Urothelium cell line (cell line): ENCODE data around the gene NDUFAF8.
"Not testable (repeated sequence)": the region's sequence is repeated elsewhere in the genome, so short reads cannot be mapped to it uniquely, and the experiment has no call there.

Experiments used
- DNase-seq: peaks from one replicate; pipeline ENCODE4 v3.0.0; 2011; ENCODE audit warnings: low spot score, mixed read lengths
- FAIRE-seq: peaks from 2 replicates; lab custom pipeline; 2011; peaks lifted over from hg19 to GRCh38; lab: Jason Lieb, UNC

The NDUFAF8 gene

DNA sequence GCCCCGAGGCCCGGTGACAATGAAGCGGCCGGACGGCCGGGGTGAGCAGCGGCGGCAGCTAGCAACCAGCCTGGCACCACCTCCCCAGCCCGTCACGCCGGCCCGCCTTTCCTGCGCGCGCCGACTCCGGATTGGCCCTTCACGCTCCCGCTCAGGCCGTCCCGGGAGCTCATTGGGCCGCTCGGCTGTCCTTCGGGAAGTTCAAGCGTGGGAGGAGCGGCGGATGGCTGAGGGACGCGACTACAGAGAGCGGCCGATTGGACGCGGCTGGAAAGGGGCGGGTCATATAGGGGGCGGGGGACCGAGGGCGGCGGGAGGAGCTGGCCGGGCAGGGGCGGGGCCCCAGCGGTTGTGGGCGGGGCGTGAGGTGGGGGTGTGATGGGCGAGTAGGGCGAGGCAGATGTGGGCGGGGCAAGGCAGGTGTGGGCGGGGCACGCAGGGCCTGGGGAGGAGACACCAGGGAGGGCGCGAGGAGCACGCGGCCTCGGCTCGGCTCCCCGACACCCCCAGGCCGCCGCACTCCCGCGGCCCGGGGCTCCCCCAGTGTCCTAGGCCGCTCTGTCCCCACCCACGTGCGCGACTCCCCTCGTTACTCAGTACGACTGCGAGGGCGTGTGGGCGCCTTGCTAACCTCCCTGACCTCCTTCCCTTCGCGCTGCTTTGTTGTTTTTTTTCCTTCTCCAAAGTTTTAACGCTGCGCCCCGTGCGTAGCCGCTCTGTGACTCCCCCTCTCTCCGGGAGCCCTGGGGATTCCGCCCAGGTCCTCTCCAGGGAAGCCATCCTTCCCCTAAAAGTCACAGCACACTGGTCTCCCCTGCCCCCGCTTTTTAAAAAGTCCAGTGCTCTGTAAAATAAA is 16.0 kb upstream of the NDUFAF8 start, which contains the start of gene CEP131:
Gene CEP131, minus strand, starts transcription at position 60 of the 856 bp plus-strand sequence. CDS start 2,909 bp downstream, outside the sequence.
- DNase-seq (peak; percentile 100), FAIRE-seq (peak; percentile 99)

DNA sequence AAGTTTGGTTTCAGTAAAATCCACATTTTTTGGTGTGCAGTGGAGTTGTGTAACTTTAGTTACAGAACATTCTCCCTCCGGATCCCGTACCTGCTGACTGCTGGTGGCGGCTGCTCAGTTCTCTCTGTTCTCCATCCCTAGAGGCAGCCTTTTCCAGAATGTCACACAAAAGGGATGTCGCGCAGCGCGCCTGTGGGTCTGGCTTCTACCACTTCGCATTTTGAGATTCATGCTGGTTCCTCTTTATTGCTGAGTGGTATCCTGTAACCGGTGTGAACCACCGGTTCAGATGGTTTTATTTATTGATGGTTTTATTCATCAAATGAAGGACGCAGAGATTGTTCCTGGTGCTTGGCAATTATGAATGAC is 15.4 kb upstream of the NDUFAF8 start:
- DNase-seq (no peak), FAIRE-seq (no peak)

DNA sequence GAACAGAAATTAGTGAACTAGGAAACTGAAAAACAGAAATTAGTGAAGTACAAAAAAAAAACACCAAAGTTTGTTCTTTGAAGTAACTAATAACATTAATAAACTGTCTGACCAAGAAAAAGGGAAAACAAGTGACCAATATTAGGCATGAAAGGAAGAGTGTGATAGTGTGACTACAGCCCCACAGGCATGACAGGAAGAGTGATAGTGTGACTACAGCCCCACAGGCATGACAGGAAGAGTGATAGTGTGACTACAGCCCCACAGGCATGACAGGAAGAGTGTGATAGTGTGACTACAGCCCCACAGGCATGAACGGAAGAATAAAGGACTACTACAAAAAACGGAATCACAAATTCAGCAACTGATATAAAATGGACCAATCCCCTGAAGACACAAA is 11.5 kb upstream of the NDUFAF8 start:
- DNase-seq, result not testable (repeated sequence)
- FAIRE-seq, result peak; percentile 52

DNA sequence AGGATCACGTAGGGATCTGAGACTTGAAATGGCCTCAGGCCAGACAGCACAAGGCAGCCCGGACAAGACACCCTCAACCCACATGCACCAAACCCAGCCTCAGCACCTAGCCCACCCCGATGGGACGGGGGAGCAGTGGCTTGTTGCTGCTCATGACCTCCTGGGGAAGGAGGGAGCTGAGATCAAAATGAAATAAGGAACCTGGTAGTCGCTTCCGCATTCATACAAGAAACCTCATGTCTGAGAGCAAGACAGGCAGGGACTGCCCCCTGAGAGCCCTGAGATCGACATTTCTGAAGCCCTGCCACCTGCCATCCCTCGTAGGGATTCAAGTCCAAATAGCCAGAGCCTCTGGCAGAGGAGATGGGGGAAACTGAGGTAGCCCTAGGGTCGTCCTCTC is 10.7 kb upstream of the NDUFAF8 start:
- no peak for DNase-seq
- no peak for FAIRE-seq

DNA sequence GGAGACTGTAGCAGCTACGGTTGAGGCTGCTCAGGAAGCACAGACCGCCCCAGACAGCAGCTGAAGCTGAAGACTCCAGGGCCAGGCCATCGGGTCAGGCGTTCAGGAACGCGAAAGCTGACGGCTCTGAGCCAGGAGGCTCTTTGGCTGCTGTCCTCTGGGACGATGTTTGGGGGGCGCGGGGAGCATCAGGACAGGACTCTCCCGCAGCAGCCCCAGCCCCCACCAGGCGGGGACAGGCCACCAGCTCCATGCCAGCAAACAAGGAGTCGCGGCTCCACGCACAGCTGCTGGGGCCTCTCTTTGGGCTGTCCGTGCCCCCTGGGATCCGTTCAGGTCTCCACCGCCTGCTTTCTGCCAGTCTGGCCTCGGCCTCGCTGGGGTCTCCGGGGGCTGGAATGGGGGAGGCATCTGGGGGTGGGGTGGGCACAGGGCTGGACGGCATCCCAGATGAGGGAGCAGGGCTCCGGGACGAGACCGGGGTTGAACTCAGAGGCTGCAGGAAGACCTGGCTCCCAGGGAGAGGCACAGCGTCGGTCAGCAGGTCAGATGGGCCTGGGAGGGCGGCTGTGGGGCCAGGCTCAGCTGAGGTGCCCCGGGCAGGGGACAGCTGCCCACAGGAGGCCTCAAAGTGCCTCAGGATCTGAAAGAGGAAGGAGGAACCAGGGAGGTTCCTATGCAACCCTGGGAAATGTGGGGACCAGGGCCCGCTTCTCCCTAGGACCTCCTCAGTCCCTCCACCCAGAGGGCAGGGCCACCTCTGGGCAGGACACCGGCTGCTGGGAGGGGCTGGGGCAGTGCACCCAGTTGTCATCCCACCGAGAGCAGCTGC is 10.1 kb upstream of the NDUFAF8 start:
- no peak for DNase-seq
- FAIRE-seq, result no peak

DNA sequence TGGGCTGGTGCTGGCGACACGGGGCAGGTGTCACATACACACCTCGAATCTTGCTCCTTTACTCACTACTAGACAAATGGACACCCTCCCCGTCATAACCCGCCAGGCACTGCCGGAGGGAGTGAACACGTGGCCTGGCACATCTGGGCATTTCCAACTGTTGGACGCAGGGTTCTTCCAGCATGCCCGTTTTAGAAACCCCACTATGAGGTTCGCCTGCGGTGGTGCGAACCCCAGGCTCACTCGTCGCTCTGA is 9.5 kb upstream of the NDUFAF8 start:
- DNase-seq, result no peak
- FAIRE-seq, result no peak

DNA sequence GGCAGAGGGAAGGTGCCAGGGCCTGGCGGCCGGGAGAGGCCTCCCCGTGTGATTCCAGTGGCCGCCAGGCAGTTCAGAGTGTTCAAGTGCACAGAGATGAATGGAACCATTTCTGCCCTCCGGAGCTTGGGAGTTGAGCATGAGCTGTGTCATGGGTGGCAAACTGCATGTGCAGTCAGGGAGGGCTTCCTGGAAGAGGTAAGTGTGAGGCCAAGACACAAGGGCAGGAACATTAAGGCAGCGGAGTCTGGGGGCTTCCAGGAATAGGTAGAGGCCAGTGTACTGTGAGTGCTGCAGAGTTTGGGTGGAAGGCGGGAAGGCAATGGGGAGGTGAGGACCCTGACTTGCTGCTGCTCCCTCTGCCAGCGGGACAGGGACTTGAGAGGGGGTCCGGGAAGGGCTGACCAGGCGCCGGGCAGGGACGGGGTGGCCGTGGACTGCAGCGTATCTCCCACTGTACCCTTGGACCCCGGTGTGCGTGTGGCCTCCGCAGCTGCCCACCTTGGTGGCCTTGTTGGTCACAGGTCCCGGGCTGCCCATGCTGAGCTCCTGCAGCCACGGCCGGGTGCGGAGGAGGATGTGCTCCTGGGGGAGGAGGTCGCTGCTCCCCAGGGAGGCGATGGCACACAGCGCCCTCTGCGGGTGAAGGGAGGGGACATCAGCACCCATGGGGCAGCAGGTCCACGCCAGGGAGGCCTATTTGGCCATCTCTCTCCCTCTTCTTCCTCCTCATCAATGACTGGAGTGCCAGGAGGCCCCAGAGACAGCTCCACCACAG is 8.9 kb upstream of the NDUFAF8 start:
- DNase-seq, result peak; percentile 68
- peak; percentile 30 for FAIRE-seq

DNA sequence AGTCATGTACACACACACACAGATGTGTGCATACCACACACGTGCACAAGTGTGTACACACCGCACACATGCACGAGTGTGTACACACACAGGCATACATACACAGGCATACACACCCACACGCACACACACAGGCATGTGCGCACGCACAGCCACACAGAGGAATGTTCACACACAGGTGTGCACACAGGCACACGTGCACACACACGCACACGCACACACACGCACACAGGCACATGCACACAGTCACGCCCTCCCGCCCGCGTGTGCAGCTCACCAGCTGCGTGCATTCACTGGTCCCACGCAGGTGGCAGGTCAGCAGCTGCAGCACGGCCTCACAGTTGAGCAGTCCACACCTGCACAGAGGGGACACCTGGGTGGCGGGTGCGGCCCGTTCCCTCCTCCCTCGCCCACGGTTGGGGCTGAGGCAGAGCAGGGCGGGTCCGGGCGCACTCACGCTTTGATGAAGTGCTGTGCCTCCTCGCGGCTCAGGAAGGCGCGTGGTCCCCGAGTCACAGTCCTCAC is 7.9 kb upstream of the NDUFAF8 start:
- peak; percentile 98 for FAIRE-seq
- DNase-seq, result no peak

DNA sequence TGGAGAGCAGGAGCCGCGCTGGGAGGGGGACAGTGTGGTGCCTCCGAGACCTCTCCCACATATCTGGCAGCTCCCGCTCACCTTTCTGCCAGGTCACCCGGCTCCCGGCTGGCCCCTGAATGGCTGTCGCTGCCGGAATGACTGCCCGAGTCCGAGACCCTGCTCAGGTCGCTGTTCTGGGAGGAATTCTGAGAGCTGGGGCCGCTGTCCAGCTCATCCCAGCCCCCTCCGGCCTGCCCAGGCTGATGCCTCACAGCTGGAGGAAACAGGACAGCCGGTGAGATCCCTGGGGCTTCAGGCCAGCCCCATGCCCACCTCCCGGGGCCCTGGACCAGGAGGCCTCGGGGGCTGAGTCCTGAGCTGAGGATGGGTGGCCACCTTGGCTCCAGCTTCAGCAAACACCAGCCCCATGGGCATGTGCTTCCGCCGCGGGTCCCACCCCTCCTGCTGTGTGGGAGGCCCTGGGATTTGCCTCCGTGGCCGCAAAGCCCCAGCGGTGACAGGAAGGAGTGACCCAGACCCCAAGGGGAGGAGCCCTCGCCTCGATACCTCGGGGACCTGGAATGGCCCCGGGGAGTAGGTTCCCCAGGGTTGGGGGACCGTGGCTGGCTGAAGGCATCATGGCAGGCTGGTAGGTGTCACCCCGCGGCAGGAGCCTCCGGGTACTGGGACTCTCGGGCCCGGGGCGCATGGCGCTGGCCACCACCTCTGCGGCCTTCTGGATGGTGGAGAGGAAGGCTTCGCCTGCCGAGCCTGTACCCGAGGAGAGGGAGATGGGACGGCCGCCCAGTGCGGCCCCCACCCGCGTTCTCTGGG is 7.1 kb upstream of the NDUFAF8 start:
- DNase-seq (no peak), FAIRE-seq (no peak)

DNA sequence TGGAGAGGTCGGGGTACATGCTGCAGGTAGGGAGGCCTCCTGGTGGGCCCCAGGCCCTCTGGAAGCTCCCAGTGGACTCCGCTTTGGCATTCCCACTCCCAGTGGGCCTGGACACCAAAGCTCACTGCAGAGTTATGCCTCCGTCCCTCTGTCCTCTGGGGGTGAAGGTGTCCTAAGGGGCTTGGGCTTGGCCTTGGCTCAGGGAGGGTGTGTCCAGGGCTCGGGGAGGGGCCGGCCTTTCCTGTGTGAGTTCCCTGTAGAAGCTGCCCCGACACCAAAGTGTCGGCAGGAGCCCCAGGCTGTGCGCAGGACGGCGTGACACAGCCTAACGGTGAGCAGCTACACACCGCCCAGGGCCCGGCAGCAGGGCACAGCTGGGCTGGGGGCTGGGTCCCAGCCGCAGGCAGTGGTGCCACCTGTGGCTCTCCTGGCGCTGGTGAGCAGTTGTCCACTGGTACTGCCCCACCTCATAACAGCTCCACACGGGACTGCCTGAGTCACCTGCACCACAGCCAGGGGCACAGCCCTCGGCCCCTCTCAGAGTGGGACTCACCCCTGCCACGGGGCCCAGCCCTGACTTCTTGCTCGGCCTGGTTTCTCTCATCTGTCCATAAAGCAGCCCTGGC is 6.4 kb upstream of the NDUFAF8 start:
- FAIRE-seq (no peak), DNase-seq (no peak)

DNA sequence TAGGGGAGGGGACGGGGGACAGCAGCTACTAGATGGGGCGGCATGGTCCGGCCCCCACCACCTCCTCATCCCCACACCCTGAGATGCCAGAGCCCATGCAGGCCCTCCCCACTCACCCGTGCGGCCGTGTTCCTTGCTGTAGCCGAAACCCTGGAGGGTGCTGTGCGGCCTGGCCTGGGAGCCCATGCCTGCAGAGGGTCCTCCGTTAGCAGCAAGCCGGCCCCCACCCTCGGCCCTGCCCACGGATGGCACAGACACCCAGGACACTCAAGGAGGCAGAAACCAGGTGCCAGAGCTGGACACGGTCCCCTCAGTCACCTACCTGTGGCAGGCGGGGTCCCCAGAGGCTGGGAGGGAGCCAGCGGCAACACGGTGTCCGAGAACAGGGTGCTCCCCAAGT is 5.8 kb upstream of the NDUFAF8 start:
- no peak for FAIRE-seq

DNA sequence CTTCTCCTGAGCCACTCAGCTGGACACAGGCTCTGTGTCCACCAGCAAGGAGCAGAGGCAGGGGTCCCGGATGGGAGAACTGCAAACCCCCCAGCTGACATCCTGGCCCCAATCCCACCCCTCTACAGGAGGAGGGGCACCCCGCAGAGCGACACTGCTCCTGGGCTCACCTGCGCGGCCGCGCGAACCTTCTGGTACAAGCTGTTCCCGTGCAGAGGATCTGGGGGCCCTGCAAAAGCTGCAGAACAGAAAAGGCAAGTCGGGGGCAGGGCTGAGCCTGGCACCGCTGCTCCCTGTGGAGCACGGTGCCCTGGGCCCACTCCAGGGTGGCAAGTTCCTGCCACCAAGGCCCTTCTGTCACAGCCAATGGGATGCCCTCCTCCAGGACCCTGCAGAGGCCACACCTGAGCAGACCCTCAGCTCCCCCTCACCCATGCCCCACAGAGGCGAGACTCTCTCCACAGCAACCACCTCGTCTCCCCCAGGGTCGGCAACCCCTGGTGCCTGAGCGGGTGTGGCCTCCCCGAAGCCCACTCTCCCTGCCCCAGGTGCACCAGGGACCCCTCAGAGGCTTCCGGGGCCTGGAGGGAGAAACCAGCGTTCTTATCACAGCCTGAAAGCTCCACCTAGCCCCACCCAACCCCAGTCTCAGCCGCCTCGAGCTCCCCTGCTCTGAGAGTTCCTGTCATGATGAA is 5.2 kb upstream of the NDUFAF8 start:
- FAIRE-seq, result no peak
- DNase-seq, result no peak

More for the DNA sequence above, 5.8 kb upstream of the NDUFAF8 start:
- no peak for DNase-seq

DNA sequence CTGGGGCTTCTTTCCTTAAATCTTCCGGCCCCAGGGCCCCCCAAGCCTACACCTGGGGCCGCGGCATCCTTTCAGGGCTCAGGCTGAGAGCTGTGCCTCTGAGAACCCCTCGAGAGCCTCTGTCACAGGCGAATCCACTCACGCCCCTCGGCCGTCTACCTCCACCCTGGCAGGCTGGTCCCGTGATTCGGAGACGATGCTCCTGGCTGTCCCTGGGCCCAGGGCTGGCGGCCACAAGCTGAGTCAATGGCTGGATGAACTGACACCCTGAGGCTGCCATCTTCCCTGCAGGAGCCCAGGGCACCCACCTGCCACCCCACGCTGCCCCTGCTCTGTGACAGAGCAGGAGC is 4.6 kb upstream of the NDUFAF8 start:
- DNase-seq, result no peak
- no peak for FAIRE-seq

DNA sequence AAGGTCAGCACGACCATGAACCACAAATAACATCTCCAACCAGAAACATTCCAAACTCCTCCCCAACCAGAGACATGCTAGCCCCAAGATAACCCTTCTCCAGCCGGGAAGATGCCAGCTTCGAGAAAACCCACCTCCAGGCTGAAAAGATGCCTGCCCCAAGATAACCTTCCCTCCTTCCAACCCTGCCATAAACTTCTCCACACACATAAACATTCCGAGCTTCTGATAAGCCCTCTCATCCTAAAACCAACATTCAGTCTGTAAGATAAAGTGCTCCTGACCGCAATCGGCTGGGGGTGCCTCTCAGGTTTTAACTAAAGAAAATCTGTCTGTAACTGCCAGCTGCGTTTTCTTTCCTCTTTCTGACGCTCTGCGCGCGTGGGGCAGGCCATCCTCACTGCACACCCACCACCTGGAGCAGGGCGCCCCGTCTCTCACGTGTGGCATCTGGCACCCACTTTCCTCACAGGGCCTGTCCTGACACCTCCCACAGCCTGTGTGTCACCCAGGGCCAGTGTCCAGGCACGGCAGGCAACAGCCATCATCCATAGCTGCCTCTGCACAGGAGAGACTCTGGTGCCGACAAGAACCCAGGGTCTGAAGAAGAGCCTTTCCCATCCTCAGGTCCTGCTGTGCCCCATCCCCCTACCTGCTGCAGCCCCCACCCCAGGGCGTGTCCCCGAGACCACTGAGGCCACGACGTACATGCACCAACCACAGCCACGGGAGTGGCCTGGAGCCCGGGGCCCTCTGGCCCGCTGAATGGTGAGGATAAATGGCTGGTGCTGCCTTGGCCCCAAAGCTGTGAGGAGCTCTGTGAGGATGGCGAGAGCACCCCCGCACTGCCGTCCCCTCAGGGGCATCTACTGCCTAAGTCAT is 3.9 kb upstream of the NDUFAF8 start:
- no peak for DNase-seq
- FAIRE-seq, result no peak

DNA sequence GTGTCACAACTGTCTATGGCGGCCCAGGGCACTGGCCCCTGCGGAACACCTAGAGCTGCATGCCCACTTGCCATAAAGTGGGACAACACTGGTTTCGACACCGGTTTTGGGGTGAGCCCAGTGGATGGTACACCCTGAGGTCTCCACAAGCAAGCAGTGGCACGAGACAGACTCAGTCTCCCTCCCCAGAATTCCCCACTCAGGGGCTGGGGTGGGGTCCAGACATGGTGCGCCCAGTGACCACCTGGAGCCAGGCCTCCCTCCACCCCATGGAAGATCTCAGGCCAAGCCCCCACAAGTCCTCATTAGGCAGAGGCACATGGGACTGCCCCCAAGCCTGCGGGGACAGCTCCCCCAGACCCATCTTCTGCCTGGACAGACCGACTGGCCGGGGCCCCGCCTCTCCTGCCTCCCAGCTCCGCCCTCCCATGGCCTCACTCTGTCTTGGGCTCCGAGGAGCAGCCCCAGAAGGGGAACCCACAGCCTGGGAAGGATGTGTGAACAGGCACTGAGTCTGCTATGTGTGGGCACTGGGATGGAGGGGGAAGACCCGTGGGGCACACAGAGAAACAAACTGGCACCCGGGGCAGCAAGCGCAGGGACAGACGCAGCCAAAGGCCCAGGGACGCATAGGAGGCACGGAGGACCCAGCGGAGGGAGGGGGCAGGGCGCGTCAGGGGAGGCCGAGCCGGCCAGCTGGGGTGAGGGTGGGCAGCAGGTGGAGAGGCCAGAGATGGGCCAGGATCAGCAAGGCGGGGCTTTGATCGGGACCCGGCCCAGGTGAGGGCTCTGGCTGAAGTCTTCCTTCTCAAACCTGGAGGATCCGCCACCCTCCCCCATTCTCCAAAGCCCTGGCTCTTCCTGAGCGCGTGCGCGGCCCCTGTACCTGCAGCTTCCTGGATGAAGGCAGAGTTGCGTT is 3.0 kb upstream of the NDUFAF8 start:
- DNase-seq (no peak), FAIRE-seq (peak; percentile 13)

DNA sequence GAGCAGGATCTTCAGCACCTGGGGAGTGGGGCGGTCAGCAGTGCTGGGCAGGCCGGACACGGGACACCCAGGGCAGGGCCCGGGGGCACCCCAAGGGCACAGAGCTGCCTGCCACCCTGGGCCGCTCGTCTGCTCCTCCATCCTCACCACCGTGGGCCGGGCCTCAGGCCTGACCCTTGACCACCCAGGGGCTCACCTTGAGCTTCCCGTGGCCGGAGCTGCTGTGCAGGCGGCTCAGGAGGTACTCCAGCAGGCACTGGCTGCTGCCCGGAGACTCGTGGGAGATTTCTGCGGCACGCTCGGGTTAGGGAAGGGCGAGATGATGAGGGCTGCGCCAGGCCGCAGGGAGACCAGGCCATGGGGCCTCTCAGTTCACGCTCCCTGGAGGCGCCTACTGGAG is 2.3 kb upstream of the NDUFAF8 start:
- DNase-seq (no peak), FAIRE-seq (no peak)
